HPDE6-E6E7 (cell line): ENCODE results near the gene NDUFA5.

Experiments used
- DNase-seq: peaks from one replicate; pipeline ENCODE4 v3.0.0; 2011; ENCODE audit warnings: missing footprints; ENCODE audit errors: extremely low spot score

NDUFA5 gene

GRCh38 chr7:123502201-123502600, 55.4 kb downstream of the NDUFA5 start:
- DNase-seq, result no peak

- no peak for DNase-seq
These were observed 56.6 kb downstream of the NDUFA5 start for GRCh38 chr7:123500878-123501489.

GRCh38 chr7:123499211-123499970, 58.2 kb downstream of the NDUFA5 start:
- DNase-seq, result no peak

GRCh38 chr7:123498601-123499000, 59.0 kb downstream of the NDUFA5 start:
- no peak for DNase-seq

GRCh38 chr7:123498031-123498430, 59.6 kb downstream of the NDUFA5 start:
- no peak for DNase-seq

- peak; percentile 4 for DNase-seq
These were observed 63.3 kb downstream of the NDUFA5 start for GRCh38 chr7:123494193-123494796.

GRCh38 chr7:123492485-123492884, 65.1 kb downstream of the NDUFA5 start:
- DNase-seq, result no peak
